ACHN (cell line): ENCODE measurements around the gene ACO1.

Source experiments
- DNase-seq: peaks from one replicate; pipeline ENCODE4 v3.0.0-alpha.2; 2015
- in situ Hi-C: cut with HindIII; loops from 2 replicates; pipeline ENCODE4 v1.10.0; 2017; ENCODE audit warnings: low sequenced_read_pairs, low pct_ligation_motif_present, low pct_unique_long_range_greater_than_20kb

ACO1 gene

GRCh38 chr9:32454280-32454679 is 69.8 kb downstream of the ACO1 start:
- in situ Hi-C loops: no loop called here
- DNase-seq: no peak

DNA sequence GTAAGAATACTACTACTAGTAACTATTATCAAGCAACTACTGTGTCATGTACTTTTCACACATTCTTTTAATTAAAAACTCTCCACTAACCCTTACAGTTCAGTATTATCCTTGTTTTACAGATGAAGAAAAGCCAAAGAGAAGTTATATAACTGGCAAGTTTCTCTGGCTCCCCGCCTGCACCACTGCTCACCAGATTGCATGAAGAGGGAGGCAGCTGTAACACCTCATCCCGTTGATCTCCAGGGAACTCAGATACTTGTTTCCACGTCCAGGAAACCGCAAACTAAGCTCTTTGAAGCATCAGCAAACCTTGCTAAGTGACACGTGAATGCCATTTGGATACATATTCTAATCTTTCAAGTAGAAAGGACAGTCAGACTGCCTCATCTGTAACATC is 71.3 kb downstream of the ACO1 start:
- in situ Hi-C loops: no loop called here
- no peak for DNase-seq

DNA sequence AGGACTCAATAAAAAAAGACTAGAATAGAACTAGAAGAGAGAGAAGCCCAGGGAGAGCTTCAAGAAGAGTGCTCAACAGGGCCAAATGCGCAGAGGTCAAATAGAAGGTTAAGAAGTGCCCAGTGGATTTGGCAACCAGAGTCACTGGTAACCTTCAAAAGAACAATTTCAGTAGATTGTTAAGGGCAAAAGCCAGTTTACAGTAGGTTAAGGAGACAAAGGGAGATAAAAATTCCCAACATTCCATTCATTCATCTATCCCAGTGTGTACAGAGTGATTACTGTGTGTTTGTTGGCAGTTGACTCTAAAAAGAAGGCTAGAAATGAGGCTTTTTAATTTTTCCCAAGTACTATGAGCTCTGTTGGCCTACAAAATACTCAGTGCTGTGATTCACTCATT is 72.1 kb downstream of the ACO1 start:
- DNase-seq: no peak
- in situ Hi-C loops: no loop called here

DNA sequence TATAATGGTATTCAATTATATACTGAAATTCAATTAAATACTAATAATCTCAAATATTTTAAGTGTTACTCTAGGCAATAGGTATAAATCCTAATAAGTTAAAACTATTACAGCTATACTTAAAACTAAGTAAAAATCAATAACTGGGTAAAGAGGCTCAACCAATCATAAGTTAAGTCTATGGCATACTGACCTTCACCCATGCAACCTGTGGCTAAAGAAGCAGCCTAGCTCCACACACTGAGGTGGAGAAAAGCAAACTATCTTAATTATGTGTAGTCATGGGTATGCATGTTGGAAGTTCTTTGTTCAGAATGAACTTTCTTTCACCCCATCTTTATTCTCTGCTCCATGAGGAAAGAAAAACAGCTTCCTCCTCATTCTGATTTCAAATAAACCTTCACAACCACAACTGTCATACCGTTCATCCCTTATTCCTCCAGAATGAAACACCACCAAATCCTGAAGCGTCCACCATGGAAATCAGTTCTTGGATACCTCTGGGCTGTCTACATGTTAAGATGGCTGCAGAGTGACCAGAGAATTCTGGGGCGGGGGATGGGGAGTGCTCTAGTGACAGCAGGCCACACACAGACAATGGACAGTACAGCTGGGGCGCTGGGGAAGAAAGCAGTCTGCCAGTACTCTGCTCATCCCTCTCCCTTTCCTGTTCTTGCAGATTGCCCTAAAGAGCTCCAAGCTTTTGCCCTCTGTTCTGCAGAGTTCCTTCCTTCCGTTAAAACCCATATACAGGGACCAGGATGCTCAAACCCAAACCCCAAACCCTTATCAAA is 79.3 kb downstream of the ACO1 start:
- DNase-seq: no peak
- in situ Hi-C loops: no loop called here

GRCh38 chr9:32468740-32469139 is 84.3 kb downstream of the ACO1 start:
- DNase-seq: no peak
- in situ Hi-C loops: no loop called here

- DNase-seq: no peak
- in situ Hi-C loops: no loop called here
Observed at GRCh38 chr9:32472344-32472743, 87.9 kb downstream of the ACO1 start.

- DNase-seq: no peak
- in situ Hi-C loops: no loop called here
Observed at GRCh38 chr9:32483343-32483742, 98.9 kb downstream of the ACO1 start.

GRCh38 chr9:32486839-32487562 is 102.6 kb downstream of the ACO1 start:
- in situ Hi-C loops: no loop called here
- DNase-seq: no peak

DNA sequence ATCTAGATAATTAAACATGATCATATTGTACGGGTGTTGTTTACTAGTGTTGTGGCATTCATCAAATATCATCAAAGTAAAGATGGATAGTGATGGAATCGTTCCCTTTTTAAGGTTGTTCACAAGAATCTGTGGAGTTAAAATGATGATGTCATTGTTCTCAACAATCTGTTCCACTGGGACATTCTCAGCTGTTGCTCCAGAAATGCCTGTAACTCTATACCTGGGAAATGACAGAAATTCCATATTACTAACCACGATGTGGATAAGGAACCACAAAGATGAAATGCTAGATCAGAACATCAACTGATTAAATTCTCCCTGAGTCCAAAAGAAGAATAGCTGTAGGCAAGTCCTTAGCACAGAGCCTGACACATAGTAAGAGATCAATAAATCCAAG is 103.5 kb downstream of the ACO1 start:
- in situ Hi-C loops: no loop called here
- no peak for DNase-seq

DNA sequence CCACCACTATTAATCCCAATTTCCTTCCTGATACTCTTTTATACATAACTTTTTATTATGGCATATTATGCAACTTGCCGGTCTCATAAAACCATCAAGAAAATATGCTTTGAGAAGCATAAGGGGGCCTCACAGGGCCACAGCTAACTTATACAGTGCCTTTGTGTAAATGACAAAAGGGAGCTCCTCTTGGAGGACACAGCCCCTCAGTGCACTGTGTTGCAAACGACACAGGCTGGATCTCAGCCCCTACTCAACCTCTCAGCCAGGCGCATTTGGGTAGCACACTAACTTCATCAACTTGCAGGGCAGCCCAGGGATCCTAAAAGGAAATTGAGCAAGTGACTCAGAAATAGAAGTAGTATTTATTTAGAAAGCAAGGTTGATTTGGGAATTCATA is 106.2 kb downstream of the ACO1 start:
- no peak for DNase-seq
- in situ Hi-C loops: no loop called here

GRCh38 chr9:32497921-32498320 is 113.5 kb downstream of the ACO1 start:
- in situ Hi-C loops: no loop called here
- no peak for DNase-seq

DNA sequence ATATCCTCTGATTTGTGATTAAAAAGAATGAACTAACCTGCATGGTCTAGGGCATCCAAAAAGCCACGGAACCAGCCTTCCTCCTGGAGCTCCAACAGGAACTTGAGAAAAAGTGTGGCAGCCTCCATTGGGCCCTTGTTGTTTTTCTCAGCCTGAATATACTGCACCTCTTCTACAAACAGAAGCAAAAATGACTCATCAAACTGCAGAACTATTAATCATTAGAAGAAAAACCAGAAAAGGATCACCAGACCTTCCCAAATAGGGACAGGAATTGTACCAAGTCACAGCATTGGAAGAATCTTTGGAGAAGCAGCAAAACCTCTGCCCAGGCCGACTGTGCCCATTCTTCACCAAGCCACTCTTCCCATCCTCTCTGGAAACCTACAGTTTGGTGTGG is 116.3 kb downstream of the ACO1 start:
- peak; percentile 57 for DNase-seq
- in situ Hi-C loops: no loop called here

- in situ Hi-C loops: no loop called here
- DNase-seq: no peak
Observed at GRCh38 chr9:32501868-32502267, 117.4 kb downstream of the ACO1 start.

DNA sequence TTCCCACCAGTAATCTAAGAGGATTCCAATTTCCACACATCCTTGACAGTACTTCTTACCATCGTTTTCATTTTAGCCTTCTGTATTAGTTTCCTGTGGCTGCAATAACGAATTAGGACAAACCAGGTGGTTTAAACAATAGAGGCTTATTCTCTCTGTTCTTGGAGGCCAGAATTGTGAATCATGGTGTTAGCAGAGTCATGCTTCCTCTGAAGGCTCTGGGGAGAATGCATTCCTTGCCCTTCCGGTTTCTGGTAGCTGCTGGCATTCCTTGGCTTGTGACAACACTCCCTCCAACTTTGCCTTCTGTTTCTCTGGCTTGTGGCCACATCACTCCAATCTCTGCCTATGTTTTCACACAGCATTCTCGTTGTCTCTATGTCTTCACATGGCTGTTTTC is 118.0 kb downstream of the ACO1 start:
- no peak for DNase-seq
- in situ Hi-C loops: no loop called here

- in situ Hi-C loops: no loop called here
- DNase-seq: no peak
Observed at GRCh38 chr9:32503008-32503407, 118.6 kb downstream of the ACO1 start.
